ENCODE data around the gene NPR3.
"Not testable (repeated sequence)": the region's sequence is repeated elsewhere in the genome, so short reads cannot be mapped to it uniquely, and the experiment has no call there.

NPR3 gene

GRCh38 chr5:32769711-32770110 lies 58.6 kb downstream of the NPR3 start:
- DNase-seq: no peak

DNA sequence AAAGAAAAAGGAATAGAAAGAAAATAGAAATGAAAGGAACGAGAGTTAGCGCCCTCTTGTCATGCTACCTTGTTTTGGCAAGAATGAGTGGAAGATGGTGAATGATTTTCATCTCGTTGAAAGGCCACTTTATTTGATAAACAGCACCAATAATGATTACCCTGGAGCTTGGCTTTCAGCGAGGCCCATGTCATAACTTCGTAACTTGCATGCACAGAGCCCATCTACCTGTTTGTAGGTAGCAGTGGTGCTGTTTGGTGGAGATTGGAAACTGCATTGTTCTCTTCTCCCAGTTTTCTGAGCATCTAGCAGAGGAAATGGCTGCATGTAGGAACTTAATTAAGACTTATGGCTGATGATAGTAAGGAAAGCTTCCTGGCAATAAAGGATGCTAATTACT lies 59.3 kb downstream of the NPR3 start:
- no peak for DNase-seq

GRCh38 chr5:32771037-32771436 lies 59.9 kb downstream of the NPR3 start:
- DNase-seq: no peak

DNA sequence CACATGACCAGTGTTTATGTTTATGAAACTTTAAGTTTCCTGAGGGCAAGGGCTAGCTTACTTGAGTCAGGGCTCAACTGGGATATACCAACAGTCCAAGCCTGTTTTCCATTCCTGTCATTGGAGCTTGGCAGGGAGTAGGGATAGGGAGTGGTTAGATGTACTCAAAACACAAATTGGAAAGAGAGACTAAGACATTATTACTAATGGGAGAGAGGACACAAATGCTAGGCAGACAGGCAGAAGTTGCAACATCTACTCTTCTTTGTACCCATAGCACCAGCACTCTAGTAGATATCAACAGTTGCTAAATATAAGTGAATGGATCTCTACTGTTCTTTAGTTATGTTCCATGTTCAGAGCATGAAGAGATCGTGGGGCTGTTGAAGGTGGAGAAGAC lies 62.8 kb downstream of the NPR3 start:
- no peak for DNase-seq

DNA sequence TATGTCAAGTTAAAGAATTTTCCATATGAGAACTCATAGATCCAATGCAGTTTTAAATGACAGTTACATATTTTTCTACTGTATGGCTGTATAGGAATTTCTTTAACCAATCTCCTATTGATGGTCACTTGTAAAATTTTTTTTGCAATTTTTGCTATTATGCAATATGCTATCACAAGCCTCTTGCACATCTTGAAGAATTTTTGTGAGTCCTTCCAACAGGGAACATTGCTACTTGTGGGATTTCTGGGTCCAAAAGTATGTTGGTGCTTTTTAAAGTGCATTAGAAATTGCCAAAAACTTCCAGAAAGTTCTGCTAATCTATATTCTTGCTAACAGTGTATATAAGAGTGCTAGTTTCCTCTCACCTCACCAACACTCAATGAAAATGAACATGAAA lies 65.1 kb downstream of the NPR3 start:
- no peak for DNase-seq

GRCh38 chr5:32777222-32777621 lies 66.1 kb downstream of the NPR3 start:
- DNase-seq: no peak

DNA sequence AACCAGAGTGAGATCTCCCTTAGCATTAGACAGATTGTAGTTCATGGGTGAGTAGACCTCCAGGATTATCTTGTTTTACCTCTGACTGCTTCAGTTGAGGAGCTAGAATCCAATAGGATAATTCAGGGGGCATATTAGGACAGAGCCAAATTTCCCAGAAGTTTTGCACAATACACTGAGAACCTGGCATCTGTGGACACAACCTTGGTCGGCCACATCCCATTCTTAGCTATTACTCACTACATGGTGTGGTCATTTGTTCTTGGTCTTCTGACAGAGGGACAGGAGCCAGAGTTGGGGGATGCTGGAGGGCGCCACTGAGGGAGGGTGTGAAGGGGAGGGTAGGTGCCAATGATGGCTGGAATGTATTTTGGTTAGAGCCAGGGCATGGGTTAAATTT lies 66.6 kb downstream of the NPR3 start:
- DNase-seq: no peak

DNA sequence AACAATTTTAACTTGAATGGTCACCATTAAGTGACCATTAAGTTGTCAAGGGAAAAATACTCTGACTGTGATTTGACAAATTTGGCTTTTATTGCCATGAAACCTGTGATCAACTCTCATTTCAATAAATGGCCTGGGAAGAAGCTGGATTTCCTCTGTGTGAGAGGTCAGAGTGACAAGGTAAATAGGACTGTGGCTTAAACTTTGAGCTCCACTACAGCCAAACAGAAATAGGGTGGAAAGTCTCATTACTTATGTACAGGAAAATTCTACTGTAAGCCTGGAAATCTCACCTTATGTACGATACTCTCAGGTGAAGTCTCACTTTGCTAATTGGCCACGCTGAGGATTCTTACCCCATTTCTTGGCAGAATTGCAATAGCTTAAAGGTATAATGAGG lies 67.3 kb downstream of the NPR3 start:
- DNase-seq: no peak

DNA sequence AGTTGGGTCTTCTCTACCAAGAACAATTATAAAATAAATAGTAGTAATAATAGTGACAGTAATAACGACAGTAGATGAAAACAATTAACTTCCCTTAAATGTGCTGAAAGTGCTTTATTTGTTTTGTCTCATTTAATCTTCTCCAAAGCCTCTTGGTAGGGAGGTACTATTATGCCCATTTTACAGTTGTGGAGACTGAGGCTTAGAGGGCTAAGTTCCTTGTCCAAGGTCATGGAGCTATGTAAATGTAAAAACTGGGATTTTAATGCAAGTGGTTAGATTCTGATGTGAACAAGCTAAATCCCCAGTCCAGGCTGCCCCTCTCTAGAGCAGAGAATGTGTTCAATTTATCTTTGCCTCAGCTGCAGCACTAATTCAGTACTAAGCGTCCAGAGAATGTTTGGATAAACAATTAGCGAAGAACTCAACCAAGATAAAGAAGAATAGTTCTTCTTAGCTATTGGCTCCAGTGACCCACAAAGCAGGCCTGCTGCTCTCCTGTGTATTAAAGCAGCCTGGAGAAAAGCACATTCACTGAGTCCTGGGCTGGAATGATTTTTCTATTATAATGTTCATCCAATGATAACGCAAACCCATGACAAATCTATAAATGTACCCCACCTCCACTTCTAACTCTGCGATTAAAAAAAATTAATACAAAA lies 68.8 kb downstream of the NPR3 start:
- no peak for DNase-seq

GRCh38 chr5:32780508-32780919 lies 69.4 kb downstream of the NPR3 start:
- DNase-seq: no peak

- DNase-seq: no peak
Observed at GRCh38 chr5:32783661-32784060, 72.5 kb downstream of the NPR3 start.

- no peak for DNase-seq
Observed at GRCh38 chr5:32785611-32786254, 74.6 kb downstream of the NPR3 start.

DNA sequence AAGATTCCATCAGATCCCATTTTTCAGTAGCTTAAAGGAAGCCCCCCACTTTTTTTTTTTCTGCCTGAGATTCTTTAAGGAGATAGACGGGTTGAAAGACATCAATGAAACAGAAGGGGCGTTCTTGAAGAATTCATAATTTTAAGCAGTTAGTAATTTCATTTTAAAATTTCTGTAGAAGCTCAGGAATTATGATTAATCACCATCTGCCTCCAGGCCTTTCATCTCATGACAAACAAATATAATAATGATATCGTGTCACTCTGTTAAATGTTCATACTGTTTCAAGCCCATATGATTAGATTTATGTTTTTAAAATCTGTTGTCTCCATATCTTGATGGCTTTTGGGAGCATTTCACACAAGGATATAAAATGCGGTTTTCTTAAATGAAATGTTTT lies 75.2 kb downstream of the NPR3 start:
- no peak for DNase-seq

DNA sequence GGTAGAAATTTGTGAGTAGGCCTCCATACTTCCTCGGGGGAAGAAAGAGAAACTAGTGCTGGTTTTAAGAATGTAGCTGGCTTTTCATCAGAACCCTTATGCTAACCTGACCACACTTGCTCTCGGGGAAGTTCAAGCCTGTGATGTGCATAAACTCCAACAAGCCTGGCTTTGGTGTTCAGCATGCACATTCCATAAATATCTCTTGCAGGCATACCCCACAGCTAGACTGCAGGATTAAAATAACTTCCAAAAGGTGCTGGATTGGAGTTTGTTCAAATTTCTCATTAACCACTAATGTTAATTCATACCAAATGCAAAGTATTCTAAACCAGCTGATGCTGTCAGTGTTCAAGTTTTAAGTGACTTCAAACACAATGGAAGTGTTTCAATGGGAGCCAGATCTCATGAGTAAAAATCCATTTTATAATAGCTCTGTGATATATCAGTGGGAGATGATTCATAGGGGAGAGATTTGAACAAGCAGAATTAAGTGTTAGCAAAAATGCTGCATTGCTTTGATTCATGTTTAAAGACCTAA lies 79.4 kb downstream of the NPR3 start:
- no peak for DNase-seq

DNA sequence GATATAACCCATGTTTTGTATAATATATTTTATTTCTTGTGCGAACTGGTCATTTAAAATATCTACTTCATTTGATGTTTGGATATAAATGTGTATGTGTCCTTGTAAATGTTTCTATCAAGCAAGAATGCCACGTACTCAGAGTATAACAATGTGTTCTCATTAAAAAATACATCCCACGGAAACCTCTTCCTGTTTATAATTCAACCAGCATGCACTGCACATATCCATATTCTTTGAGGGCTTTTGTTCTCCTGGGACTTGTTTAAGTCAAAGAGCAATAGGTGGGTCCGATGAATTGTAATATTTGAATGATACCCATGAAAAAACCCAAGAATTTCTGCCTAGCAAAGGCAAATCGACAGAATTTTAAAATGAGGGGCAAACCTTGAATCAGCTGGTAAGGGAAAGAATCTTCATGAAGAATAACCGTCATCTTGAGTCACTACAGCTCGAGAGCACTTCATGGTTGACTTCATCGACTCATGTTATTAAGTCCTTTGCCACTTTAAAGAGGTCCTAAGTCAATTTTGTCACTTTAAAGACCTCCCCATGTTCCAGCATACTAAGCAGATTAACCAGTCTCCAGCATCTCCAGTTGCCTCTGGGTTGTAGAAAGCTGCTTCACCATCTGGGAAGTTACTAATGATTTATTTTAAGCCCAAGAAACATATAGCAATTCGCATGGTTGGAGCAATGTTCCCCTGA lies 80.6 kb downstream of the NPR3 start:
- DNase-seq: no peak

DNA sequence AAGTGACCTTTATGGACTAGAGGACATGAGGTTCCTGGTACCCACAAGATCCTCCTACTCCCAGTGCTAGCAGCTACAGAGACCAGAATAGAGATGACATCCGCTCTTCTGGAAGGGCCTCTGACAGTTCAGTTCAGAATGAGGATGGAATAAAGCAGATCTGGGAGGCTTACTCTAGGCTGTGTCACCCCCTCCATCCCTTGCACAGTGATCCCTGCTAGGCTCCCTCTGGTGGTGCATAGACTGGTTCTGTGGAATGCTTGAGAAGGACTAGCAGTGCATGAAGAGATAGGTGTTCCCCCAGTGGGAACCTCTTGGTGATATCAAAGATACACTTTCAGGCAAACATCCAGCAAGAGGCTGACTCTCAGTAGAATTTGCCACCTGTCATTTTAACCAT lies 83.0 kb downstream of the NPR3 start:
- DNase-seq: no peak

GRCh38 chr5:32802764-32803163 lies 91.6 kb downstream of the NPR3 start:
- no peak for DNase-seq

DNA sequence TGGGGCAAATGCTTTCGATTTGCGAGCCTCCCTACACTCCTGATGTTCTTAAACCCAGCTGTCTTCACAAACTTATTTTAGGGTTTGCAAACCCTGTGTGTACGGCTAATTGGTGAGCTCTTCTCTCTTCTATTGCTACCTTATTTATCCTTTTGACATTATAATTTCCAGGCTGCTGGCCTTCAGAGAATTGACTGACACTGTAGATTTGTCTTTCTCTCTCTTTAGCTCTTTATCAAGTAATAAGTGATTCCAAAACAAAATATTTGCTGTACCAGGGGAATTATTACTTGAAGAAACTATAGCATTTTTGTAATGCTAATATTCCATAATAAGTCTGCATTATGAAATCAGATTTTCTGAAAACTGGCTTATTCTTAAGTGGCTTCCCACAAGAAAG lies 92.5 kb downstream of the NPR3 start:
- no peak for DNase-seq

GRCh38 chr5:32805462-32805861 lies 94.3 kb downstream of the NPR3 start:
- not testable (repeated sequence) for DNase-seq

- DNase-seq: no peak
Observed at GRCh38 chr5:32805971-32806638, 95.0 kb downstream of the NPR3 start.

DNA sequence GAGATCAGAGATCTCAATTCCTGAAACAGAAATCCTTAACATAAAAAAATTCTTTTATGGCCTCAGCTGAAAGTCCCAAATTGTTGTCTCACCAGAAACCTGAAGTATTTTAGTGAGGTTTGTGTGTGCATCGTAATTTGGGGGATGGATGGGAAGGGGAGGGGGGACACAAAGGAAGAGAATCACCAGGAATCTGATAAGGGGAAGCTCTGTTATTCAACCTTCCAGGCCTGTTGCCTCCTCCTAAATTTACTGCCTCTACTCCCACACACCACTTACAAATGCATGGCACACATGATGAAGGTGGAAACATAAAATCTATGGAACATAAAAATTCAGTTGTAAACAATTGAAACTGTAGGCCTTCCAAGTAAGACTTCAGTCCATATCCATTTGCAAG lies 97.7 kb downstream of the NPR3 start:
- no peak for DNase-seq

- no peak for DNase-seq
Observed at GRCh38 chr5:32810804-32811203, 99.7 kb downstream of the NPR3 start.

DNA sequence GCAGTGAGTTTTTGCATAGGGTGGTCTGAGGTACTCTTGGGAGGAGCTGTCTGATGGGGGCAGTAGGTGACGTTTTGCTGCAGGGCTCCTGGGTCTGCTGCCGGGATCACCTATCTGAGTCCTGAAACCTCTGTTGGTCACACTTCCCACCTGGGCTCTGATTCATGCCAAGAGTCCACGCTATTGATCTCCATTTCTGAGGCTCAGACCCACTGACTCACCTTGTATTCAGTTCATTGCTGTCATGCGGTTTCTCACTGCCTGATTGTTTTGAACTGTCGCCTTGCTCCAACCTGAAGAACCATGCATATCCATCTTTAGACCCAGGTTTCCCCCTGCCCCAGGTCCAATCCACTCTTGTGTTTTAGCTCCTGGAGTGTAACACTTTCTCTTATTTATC lies 101.3 kb downstream of the NPR3 start:
- DNase-seq: no peak

DNA sequence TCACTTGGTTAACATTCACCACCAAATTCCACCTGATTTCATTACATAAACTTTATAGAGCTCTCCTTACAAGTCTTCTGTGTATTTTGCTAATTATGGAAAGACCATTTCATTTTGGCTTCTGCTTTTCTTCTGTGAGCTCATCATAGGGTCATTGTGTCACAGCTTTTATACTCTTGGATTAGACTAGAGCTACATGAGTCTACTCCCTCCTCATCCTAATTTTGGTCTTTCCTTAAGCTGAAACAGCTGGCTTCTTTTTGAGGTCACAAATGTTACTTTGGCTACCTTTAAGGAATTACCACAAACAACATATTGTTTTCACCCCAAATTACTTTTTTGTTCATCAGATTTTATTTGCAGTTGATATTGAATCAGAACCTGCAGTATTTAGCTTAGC lies 103.0 kb downstream of the NPR3 start:
- no peak for DNase-seq

Data from NCI-H2081 (cell line).